HK-2 (cell line): ENCODE data around the gene TBC1D7.

Experiments
- DNase-seq: peaks from one replicate; pipeline ENCODE4 v3.0.0-alpha.2; 2018; ENCODE audit not compliant: unreplicated experiment

Gene TBC1D7

GRCh38 chr6:13294499-13295069 lies 33.8 kb downstream of the TBC1D7 start:
- DNase-seq = no peak

GRCh38 chr6:13292774-13293173 lies 35.6 kb downstream of the TBC1D7 start:
- no peak for DNase-seq

DNA sequence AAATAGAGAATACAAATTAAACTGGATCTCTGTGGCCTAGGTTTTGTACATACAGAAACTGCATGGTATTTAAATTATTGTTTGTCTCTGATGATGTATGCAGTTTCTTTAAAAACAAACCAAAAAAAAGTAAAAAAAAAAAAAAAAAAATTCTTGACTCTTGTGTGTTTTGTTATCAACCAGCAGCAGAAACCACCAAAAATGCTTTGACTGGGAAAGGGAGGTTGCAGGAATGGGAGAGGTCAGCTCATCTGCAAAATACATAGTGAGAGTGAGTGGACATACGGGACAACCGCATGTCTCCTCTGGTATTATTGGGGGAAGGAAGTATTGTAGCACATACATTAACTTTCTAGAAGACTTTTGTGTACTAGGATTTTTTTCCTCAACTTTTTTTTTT lies 38.0 kb downstream of the TBC1D7 start:
- no peak for DNase-seq

GRCh38 chr6:13289789-13290318 lies 38.5 kb downstream of the TBC1D7 start:
- no peak for DNase-seq

GRCh38 chr6:13288969-13289391 lies 39.4 kb downstream of the TBC1D7 start:
- no peak for DNase-seq

DNA sequence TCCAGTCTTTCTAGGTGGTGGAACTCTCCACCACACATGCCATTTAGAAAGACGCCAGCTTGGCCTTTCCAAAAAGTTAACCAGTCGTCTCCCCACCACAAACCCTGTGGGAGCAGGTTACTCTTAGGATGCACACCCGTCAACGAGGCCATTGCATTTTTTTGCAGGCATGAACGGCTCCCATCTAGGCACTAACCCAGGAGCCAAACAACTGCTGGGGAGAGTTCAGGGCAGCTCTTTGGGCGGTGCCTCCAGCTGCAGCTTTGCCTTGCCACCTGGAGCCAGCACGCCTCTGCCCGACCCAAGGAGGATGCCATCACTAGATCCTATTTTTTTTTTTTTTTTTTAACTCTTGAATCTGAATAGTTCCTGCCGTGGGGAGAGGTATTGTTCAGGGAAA lies 39.9 kb downstream of the TBC1D7 start:
- no peak for DNase-seq

DNA sequence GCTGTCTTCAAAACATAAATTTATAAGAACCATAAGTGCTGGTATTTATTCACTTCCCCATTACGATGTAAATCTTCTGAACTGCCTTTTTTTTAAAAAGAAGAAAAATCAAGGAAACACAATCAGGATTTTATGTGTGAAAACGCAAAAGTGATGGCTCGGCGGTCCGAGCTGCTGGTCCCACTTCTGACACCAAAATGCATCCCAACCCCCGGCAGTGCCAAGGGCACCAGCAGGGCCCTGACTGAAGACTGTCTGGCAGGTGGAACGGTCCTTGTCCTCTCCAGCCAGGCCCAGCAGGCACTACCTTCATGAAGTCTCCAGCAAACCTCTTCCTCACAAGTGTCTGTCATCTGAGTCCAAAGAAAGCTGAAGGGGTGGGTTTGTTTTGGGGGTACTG lies 41.2 kb downstream of the TBC1D7 start:
- no peak for DNase-seq

GRCh38 chr6:13286181-13286580 lies 42.2 kb downstream of the TBC1D7 start:
- DNase-seq = no peak

DNA sequence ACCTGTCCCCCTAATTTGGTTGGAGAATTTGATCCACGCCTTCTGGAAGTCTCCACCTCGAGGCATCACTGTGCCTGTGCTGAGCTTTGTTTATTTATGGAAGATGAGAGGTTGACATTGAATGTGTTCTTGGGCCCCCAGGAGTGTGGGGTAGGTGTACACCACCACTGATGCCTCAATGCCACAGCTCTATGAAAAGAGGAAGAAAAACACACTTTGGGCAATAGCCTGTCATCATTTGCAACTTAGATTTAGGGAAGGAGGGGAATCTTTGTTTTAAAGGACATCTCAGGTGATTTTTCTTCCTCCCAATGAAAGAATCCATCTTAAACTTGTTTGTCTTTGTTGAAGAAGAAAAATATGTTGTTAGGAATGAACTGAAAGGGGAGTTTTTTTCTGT lies 42.6 kb downstream of the TBC1D7 start:
- DNase-seq = no peak

DNA sequence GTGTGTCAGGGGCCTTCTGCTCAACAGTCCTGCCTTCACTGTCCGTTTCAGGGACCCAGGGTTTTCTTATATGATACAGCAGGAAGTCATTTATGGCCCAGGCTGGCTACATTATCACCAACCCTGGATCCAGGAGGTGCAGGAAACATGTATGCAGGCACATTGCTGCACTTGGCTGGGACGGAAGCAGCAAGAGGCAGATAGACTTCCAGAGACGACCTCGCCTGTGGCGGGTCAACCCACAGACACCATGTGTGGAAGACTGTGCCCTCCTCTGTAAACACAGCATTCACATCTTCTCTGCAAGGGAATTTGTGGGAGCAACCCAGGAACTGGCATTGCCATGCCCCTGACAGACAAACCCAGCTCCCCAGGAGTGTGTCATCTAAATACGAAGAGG lies 43.7 kb downstream of the TBC1D7 start:
- no peak for DNase-seq

DNA sequence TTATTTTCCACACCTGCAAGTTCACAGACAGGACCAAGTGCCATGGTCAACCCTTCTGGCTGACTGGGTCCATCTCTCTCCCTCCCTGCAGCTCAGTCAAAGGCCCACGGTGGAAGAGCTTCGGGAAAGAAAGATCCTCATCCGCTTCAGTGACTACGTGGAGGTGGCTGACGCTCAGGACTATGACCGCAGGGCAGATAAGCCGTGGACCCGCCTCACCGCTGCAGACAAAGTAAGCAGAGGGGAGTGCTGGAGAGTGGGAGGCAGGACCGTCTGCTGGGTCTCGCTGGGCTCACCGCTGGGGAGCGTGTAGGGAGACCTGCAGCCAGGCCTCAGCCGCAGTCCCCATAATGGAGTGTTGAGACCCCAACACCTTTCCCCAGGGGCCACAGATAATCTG lies 45.0 kb downstream of the TBC1D7 start:
- no peak for DNase-seq

DNA sequence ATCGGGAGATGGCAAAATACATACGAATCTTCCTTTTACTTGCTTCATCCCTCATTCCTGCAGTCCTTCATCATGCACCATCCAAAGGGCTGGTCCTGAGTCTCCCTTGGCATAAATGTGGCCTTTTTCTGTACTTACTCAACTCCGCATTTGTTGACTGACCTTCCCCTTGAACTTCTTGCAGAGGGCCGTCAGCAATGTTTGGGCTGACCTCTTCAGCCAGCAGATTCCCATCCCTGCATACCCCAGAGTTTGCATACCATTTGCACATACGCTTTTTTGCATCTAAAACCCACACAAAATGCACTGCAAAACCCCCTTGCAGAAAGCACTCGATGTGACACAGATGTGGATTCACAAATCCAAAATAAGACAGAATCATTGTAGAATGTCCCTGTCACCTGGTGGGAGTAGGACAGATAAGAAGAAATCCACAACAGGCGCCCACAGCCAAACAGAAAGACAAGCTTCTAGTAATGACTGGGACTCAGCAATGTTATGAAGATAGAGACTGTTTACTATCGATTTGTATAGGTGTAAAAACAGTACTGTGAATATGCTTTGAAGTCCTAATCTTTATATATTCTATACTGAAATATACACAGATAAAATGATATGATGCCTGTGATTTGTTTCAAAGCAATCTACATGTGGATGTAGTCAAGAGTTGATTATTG lies 45.8 kb downstream of the TBC1D7 start:
- no peak for DNase-seq

DNA sequence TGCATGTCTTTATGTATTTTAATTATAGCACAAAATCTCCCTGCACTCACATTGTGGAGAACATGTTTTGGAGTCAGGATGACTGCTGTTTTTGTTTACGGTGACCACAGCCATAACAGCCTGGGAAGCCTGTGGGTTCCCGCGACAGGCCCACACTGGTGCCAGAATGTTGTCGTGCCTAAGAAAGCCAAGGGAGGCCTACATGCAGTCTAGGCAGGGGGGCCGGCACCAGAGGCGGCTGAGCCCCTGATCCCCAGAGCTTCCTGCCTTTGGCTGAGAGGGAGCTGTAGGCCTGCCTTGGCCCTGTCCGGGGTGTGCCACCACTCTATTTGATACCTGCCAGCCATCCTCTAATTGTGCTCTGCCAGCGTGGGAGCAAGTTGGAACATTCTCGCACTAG lies 46.7 kb downstream of the TBC1D7 start:
- DNase-seq = no peak

DNA sequence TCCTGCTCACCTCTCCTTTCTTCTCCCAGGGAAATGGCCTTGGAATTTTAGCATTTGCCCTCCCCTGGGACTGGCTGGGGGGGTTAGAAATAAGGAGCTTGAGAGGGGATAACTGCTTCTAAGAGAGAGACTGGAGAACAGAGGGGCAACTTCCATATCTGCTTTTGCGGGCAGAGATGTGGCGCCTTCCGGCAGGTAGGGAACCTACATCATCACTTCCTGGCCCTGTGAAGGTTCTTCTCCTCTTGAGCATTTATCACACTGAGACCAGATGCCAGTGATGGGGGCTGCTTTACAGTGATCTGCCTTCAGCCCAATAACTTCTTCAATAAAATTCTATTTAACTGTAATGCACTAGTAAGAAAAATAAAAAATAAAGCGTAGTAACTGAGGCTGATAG lies 48.1 kb downstream of the TBC1D7 start:
- DNase-seq = no peak

DNA sequence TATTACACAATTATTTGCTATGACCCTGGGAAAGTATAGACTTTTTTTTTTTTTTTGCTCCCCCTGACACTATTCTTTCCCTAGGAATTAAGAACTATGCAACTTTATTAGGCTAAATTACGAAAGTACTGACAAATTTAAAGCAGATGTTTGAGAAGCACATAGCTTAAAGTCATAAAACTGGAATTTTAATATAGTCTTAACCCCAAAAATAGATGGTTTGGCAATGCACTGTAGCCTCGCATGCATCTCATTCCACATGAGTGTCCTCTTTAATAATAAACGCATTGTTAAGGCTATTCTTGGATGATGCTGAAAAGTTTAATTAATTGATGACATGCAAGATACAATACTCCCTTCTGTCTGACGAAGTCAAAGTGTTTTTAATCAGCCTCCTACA lies 49.3 kb downstream of the TBC1D7 start:
- DNase-seq = no peak

GRCh38 chr6:13278164-13278563 lies 50.2 kb downstream of the TBC1D7 start:
- DNase-seq = no peak

GRCh38 chr6:13277231-13277630 lies 51.1 kb downstream of the TBC1D7 start:
- no peak for DNase-seq

DNA sequence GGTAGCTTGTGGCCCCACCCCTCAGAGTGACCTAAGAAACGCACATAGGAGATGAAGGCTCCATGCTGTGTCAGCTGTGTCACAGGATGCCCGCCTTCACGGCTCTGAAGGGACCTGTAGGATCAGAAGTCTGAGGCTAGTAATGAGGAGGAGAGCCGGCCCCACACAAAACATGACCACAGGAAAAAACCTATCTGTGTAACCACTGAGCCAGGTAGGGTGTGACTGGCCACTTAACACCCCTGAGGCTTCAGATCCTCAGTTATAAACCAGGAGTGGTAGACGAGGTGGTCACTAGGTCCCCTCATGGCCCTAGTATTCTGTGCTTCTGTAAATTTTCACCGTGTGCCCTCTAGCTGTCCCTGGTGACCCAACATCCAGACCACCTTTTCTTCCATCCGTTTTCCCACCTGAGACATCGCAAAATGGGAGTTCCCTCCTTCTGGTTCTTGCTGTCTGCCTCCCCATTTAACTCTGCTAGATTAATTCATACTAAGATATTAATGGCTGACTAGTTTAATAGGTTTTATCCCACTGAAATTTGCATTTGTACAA lies 52.8 kb downstream of the TBC1D7 start:
- no peak for DNase-seq

DNA sequence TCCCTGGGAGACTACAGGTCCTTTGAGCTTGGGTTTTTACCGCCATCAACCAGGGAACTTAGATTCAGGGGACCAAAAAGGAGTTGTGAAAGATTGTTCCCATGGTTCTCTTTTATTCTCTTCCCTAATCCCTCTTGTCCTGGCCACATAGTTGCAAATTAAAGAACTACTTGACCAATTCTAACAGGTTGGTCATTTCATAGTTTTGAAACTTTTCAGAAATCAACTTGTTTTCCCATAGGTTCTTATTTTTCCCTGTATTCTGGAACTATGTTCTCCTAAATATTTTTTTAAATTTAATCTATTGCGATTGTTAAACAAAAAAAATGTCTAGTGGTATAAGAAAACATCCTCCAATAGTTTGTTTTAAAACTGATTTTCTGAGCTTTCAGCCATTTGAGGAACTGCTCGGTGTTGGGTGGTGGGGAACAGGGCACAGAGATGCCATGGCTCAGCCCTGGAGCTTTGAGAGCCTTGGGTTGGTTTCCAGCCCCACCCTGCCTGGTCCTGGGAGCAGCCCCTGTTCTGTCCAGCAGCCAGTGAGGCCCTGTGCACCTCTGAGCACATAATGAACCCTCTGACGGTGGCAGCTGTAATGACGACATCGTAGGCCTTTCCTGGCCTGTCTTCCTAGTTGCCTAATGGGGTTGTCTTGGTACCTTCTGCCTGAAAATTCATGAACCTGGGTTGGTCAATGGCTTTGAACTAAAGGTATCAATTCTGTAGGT lies 53.5 kb downstream of the TBC1D7 start:
- DNase-seq = no peak

DNA sequence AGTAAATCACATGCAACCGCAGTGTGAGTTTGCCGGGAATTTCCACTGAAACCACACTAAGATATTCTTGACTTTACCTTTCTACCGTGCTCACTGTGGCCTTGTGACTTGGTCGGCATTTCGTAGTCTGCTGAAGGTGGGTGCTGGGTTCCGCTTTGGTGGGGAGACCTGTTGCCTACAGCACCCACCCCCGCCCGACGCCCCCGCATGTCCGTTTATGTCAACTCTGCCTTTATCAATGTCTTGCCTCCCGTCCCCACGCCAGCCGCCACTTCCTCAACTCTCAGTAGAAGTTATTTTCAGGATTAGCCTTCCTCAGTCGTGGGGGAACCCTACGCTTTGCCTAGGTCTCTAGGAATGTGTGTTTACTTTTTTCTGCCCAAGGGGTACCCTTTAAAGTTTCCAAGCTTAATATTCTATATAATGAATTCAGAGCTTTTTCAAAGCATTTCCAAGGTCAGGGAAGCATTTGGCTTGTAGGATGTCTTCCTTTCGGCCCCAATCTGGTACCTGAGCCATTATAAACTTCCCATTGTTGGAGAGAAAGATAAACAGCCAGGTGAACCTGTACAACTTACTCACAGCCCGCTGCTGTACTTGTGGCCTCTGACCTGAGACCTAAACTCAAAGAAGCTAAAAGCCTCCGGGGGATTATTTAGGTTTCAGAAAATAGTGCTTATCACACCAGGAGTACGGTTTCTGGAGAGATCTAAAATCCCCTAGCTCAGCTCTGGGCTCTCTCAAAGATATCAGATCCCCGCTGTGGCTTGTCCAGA lies 54.2 kb downstream of the TBC1D7 start:
- no peak for DNase-seq

- no peak for DNase-seq
These were observed 55.0 kb downstream of the TBC1D7 start for GRCh38 chr6:13273202-13273930.
